Measurements from ENCODE around the gene LYSMD2.

Gene LYSMD2

GRCh38 chr15:51680321-51680720, 57.1 kb downstream of the LYSMD2 start:
- H3K9me3 Mint-ChIP-seq, result no peaks in the 10 kb centered on the region
- peaks cover 2% of the 10 kb centered on the region for H3K4me1 Mint-ChIP-seq
- no peaks in the 10 kb centered on the region for H3K36me3 Mint-ChIP-seq (ENCODE audit: low read depth)
- peaks cover 48% of the 10 kb centered on the region for H3K27me3 Mint-ChIP-seq
- no peak overlapping the region for H3K27ac Mint-ChIP-seq
- ATAC-seq (no peak), DNase-seq (no peak)
- no peak overlapping the region for H3K4me3 Mint-ChIP-seq

- no peak overlapping the region for H3K27ac Mint-ChIP-seq
- no peak overlapping the region for H3K4me3 Mint-ChIP-seq
- H3K4me1 Mint-ChIP-seq, result peaks cover 2% of the 10 kb centered on the region
These were observed 59.4 kb downstream of the LYSMD2 start for GRCh38 chr15:51678096-51678495.

GRCh38 chr15:51677452-51677851, 60.0 kb downstream of the LYSMD2 start:
- no peak for ATAC-seq
- peaks cover 26% of the 10 kb centered on the region for H3K27me3 Mint-ChIP-seq

More at GRCh38 chr15:51678096-51678495, 59.4 kb downstream of the LYSMD2 start:
- peaks cover 32% of the 10 kb centered on the region for H3K27me3 Mint-ChIP-seq
- DNase-seq (no peak), ATAC-seq (no peak)
- H3K36me3 Mint-ChIP-seq (ENCODE audit: low read depth), result no peaks in the 10 kb centered on the region
- no peaks in the 10 kb centered on the region for H3K9me3 Mint-ChIP-seq

GRCh38 chr15:51677021-51677420, 60.4 kb downstream of the LYSMD2 start:
- Mint-ChIP-seq H3K27me3 (peaks cover 25% of the 10 kb centered on the region), H3K27ac (no peak overlapping the region), H3K4me3 (no peak overlapping the region)

More at GRCh38 chr15:51677452-51677851, 60.0 kb downstream of the LYSMD2 start:
- Mint-ChIP-seq H3K27ac (no peak overlapping the region), H3K4me3 (no peak overlapping the region), H3K4me1 (peaks cover 2% of the 10 kb centered on the region), H3K36me3 (ENCODE audit: low read depth) (no peaks in the 10 kb centered on the region), H3K9me3 (no peaks in the 10 kb centered on the region)
- no peak for DNase-seq

GRCh38 chr15:51675234-51675633, 62.2 kb downstream of the LYSMD2 start:
- Mint-ChIP-seq H3K27ac (no peak overlapping the region), H3K9me3 (no peaks in the 10 kb centered on the region), H3K4me1 (no peaks in the 10 kb centered on the region), H3K27me3 (peaks cover 12% of the 10 kb centered on the region), H3K36me3 (ENCODE audit: low read depth) (no peaks in the 10 kb centered on the region), H3K4me3 (no peak overlapping the region)
- DNase-seq, result no peak
- ATAC-seq, result no peak

More at GRCh38 chr15:51677021-51677420, 60.4 kb downstream of the LYSMD2 start:
- Mint-ChIP-seq H3K36me3 (ENCODE audit: low read depth) (no peaks in the 10 kb centered on the region), H3K4me1 (peaks cover 2% of the 10 kb centered on the region), H3K9me3 (no peaks in the 10 kb centered on the region)
- DNase-seq (no peak), ATAC-seq (no peak)

Data from activated naive CD8-positive, alpha-beta T cell treated with anti-CD3 and anti-CD28 coated beads, Interleukin-2, amount 50 U/mL, for 24 hours (primary cell).